ENCODE measurements around the gene ACTN4.

- TF ChIP-seq CTCF (IDR thresholded peaks at IDR 0.05) (peak; percentile 17 to 59 (median 40)), POLR2A (IDR thresholded peaks at IDR 0.05) (peak in 1 of 2 donors; percentile 11)
Measured at GRCh38 chr19:38718747-38719543, 71.5 kb downstream of the ACTN4 start.

Measured in heart left ventricle (tissue), 13 donors.